T-helper 22 cell (primary cell): ENCODE measurements around the gene GMCL1.
"Not testable (repeated sequence)": the region's sequence is repeated elsewhere in the genome, so short reads cannot be mapped to it uniquely, and the experiment has no call there.

ENCODE experiments used
- DNase-seq: peaks from one replicate; pipeline ENCODE4 v3.0.0-alpha.2; 2020; ENCODE audit warnings: low read depth

Gene GMCL1

GRCh38 chr2:69848186-69848790 lies 18.8 kb downstream of the GMCL1 start:
- DNase-seq, result no peak

- DNase-seq, result no peak
Measured at GRCh38 chr2:69858261-69858660, 28.8 kb downstream of the GMCL1 start.

DNA sequence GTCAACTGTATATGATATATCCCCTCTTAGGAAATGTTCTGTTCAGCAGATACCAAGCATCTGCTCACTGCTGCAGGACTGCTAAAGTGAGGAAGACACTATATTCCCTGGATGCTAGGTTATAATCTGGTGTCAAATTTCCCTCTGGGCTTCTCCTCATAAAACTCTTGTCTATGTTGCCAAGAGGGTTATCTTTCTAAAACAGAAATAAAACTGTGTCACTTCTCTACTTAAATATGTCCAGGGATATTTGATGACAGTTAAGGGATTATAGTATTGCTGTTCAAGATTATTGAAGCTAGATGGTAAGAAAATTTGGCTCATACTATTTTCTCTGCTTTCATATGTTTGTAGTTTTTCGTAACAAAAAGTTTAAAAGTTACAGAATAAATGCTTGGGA lies 33.8 kb downstream of the GMCL1 start:
- DNase-seq, result no peak

DNA sequence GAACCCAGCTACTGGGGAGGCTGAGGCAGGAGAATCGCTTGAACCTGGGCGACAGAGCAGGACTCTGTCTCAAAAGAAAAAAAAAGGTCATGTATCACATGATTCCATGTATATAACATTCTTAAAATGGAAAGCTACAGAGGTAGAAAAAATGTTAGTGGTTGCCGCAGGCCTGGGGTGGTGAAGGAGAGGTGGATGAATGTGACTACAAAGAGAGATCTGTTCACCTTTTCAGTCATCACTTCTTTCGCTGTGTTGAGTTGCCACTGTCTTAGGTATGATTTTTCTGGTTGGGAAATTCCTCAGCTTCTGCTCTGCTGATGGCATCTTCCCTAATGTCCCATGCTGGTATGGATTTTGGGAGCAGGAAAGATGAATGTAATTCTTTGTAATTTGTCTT lies 59.0 kb downstream of the GMCL1 start:
- no peak for DNase-seq

GRCh38 chr2:69889302-69889701 lies 59.8 kb downstream of the GMCL1 start:
- DNase-seq, result no peak

- DNase-seq, result no peak
Measured at GRCh38 chr2:69890881-69891280, 61.4 kb downstream of the GMCL1 start.

- not testable (repeated sequence) for DNase-seq
Measured at GRCh38 chr2:69892838-69893424, 63.5 kb downstream of the GMCL1 start.

GRCh38 chr2:69893684-69894551 lies 64.5 kb downstream of the GMCL1 start, which contains the start of gene SNRNP27:
Gene SNRNP27 (plus strand): TSS chr2:69893956. CDS start chr2:69893985, 29 bp downstream.
- DNase-seq, result peak; percentile 61

- not testable (repeated sequence) for DNase-seq
Measured at GRCh38 chr2:69894737-69895136, 65.3 kb downstream of the GMCL1 start.

DNA sequence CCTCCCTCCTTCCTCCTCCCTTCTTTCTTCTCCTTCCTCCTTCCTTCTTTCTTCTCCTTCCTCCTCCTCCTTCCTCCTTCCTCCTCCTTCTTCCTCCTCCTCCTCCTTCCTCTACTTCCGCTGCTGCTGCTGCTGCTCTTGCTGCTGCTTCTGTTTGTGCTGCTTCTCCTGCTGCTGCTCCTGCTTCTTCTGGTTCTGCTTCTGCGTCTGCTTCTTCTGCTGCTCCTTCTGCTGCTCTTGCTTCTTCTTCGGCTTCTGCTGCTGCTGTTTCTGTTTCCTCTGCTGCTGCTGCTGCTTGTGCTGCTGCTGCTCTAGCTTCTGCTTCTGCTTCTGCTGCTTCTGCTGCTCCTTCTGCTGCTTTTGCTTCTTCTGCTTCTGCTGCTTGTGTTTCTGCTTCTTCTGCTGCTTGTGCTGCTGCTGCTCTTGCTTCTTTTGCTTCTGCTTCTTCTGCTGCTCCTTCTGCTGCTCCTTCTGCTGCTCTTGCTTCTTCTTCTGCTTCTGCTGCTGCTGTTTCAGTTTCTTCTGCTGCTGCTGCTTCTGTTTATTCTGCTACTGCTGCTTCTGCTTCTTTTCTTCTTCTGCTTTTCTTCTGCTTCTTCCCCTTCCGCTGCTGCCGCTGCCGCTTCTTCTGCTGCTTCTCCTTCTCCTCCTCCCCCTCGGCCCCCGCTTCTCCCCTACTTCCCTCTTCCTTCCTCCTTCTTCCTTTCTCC lies 72.9 kb downstream of the GMCL1 start:
- DNase-seq, result no peak

DNA sequence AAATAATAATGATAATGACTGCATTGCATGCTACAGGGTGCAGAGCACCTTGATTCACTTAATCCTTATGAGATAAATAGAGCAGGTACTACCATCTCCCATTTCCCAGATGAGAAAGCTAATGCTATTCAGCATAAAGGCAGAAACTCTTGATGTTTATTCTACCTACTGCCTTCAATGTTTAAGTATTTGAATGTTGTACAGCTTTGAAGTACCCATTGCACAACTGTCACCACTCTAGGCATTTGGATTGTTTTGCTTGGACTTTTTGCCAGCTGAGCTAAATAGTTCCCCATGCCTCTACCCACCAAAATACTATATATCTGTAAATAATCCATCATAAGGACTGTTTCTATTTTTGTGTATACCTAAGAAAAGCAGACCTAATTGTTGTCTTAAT lies 77.8 kb downstream of the GMCL1 start:
- DNase-seq, result no peak

GRCh38 chr2:69911985-69912563 lies 82.6 kb downstream of the GMCL1 start:
- DNase-seq, result no peak

DNA sequence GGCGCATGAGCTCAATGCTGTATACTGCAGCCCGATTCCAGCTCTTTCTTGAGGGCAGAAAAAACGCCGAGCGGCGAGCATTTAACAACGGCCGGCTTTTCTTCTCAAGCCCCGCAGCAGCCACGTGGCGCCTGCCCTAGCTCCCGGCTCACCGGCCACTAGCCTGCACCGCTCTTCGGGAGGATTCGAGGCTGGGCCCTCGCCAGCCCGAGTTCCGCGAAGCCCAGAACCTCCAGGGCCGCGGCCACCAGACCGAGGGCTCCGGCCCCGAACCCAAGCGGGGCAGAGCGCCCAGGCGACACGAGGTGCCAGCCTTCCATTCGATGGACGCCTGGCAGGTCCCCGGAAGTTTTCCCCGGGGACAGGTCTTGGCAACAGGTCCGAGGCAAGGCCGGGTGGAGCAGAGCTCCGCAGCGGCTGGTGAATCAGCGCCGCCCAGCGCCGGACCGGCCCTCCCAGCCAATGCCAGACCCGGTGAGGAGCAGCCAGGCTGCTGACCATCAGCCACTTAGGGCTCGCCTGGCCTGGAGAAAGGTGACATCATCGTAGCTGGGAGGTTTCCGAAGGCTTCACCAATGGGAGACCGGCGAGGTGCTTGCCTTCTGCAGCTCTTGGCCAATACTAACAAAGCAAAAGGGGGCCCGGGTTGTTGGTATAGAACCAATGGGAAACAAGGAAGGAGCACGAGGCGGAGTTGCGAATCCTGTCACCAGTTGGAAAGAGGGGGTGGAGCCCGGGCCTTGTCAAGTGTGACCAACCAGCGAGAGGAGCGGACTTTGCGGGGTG lies 84.9 kb downstream of the GMCL1 start:
- peak; percentile 100 for DNase-seq

GRCh38 chr2:69914950-69915945 lies 85.8 kb downstream of the GMCL1 start, which contains the start of gene MXD1:
Gene MXD1 (plus strand): TSS chr2:69915109. CDS start chr2:69915331, 222 bp downstream.
- no peak for DNase-seq

DNA sequence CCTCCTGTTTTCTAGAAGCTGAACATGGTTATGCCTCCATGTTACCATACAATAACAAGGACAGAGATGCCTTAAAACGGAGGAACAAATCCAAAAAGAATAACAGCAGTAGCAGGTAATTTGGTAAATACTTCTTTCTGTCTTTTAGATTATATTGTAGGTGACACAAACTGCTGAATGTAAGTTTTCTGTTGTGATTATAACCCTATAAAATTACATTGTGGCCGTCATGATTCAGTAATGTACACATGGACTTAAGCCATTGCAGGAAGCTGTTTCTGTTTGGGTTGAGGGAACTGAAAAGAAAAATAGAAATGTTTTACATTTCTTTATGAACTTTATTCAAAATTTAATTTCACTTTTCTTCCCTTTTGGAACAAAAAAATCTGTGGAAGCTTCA lies 86.6 kb downstream of the GMCL1 start:
- no peak for DNase-seq

GRCh38 chr2:69917852-69918251 lies 88.4 kb downstream of the GMCL1 start:
- DNase-seq, result no peak

- no peak for DNase-seq
Measured at GRCh38 chr2:69918401-69918800, 88.9 kb downstream of the GMCL1 start.

- no peak for DNase-seq
Measured at GRCh38 chr2:69923116-69923515, 93.7 kb downstream of the GMCL1 start.

DNA sequence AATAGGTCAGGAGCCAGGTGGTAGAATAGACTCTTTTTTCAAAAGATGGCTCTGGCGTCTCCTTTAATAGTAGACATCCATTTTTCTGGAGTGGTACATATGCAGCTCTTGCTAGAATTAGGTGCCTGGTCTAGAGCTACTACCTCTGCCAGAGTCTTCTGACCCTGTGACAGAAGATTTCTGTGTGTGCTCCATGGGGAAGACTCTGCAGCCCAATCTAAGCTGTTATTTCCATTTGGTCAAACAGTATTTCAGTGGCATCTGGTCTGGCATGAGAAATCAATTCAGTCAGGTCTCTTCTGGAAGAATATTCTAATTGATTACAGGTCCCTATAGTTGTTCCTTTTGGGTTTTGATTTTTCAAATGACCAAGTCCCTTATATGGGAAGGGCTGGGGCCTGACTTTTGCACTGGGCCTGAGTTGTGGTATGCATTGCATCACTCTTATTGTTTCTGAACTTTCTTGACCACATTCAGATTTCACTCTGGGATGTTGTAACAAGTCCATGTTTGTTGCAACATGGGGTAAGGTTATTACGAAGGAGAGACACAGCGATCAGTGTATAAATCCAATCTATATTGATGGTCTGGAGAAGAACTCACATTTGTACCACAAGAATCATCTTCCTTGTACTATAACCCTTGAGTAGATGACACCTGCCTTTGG lies 97.5 kb downstream of the GMCL1 start:
- no peak for DNase-seq
